ENCODE results near the gene ALS2CL. TPM values are rescaled to one million over a fixed set of nuclear protein-coding genes. Genes with fewer than 3 reads are reported as not detected.

ALS2CL gene
- total and polyA plus RNA-seq, 3 experiments from 2014 or later: 0.84 to 1.2 (median 0.96) TPM

DNA sequence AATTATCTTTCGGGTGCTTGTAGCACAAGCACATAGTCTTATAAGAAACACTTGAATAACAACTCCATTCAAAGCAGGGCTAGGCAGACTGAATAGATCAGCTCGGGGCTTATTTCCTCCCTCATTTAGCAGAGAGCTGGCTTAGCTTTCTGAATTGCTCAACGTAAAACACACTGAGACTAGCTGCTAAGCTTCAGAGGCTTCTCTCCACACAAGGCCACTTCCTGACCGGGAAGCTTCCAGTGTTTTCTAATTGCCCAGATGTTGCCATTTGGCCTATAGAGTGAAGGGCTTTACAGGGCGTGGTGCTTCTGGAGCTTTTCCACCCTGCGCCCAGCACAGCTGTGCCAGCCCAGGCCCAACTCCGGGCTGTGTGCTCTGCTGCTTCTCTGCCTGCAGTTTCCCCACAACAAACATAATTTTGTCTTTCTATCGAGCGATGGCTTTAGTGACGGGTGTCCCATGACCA, 64.5 kb downstream of the ALS2CL start:
- Histone ChIP-seq H3K27me3 (ENCODE audit: insufficient read depth, low read length, poor library complexity, severe bottlenecking) (no peaks in the 10 kb centered on the region), H3K4me3 (ENCODE audit: low read length) (no peak overlapping the region), H3K27ac (ENCODE audit: low read depth, low read length) (no peak overlapping the region), H3K4me1 (ENCODE audit: insufficient read depth, low read length) (peaks cover 16% of the 10 kb centered on the region), H3K36me3 (ENCODE audit: insufficient read depth, low read length) (no peaks in the 10 kb centered on the region), H3K9me3 (ENCODE audit: low read length) (no peaks in the 10 kb centered on the region)
- Mint-ChIP-seq H3K4me1 (peaks cover 9 to 14% (median 12%) of the 10 kb centered on the region in 3 donors), H3K27ac (peak overlapping the region in 1 of 8 donors; percentile 55), H3K9me3 (no peaks in the 10 kb centered on the region), H3K27me3 (peaks cover 4 to 5% of the 10 kb centered on the region in 2 donors), H3K4me3 (peak overlapping the region in 5 of 7 donors; percentile 54 to 77 (median 67)), H3K36me3 (no peaks in the 10 kb centered on the region)
- DNase-seq: no peak
- POLR2A ChIA-PET: interaction anchor here (1.3 kb wide), 1 partner anchor 140 kb away, joined by 5 read pairs; no protein-coding TSS in a partner anchor
- CTCF ChIA-PET: interaction anchor here (0.7 to 8.6 kb wide), 7 partner anchors 11 to 263 kb away, joined by 3 to 147 read pairs (median 15); partner anchors contain the start of gene RTP3

- H3K4me1 Mint-ChIP-seq: peaks cover 9 to 14% (median 12%) of the 10 kb centered on the region in 3 donors
- H3K27ac Mint-ChIP-seq: peak overlapping the region in 1 of 8 donors; percentile 57
- no peaks in the 10 kb centered on the region for H3K9me3 Mint-ChIP-seq
- Histone ChIP-seq H3K9me3 (ENCODE audit: low read length) (no peaks in the 10 kb centered on the region), H3K4me1 (ENCODE audit: insufficient read depth, low read length) (peaks cover 16% of the 10 kb centered on the region), H3K4me3 (ENCODE audit: low read length) (no peak overlapping the region), H3K36me3 (ENCODE audit: insufficient read depth, low read length) (no peaks in the 10 kb centered on the region), H3K27ac (ENCODE audit: low read depth, low read length) (no peak overlapping the region), H3K27me3 (ENCODE audit: insufficient read depth, low read length, poor library complexity, severe bottlenecking) (no peaks in the 10 kb centered on the region)
- no peaks in the 10 kb centered on the region for H3K36me3 Mint-ChIP-seq
- POLR2A ChIA-PET: no interaction called here
- H3K4me3 Mint-ChIP-seq: no peak overlapping the region
- CTCF ChIA-PET: interaction anchor here (1.4 to 8.6 kb wide), 2 partner anchors 12 to 136 kb away, joined by 3 to 147 read pairs; no protein-coding TSS in a partner anchor
- H3K27me3 Mint-ChIP-seq: peaks cover 6 to 16% of the 10 kb centered on the region in 2 donors
- DNase-seq: no peak
Measured at GRCh38 chr3:46627078-46627477, 66.4 kb downstream of the ALS2CL start.

DNA sequence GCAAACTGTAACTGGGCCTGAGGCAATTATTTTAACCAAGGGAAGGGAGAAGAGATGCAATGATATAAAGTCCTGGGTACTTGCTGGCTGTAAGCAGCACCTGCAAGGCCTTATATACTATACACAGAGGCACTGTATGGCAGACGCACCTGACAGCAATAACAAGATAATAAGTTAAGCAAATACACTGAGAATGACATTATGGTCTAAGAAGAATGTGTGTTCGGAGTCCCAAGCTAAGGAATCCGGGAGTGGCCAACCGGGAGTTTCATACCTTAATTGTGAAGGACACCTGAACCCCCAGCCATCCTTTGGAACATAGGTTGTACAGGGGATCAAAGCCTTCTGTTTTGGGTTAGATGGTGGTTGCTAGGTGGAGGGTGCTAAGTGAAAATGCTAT, 67.4 kb downstream of the ALS2CL start:
- CTCF ChIA-PET: interaction anchor here (8.6 kb wide), 1 partner anchor 135 kb away, joined by 147 read pairs; no protein-coding TSS in a partner anchor
- Histone ChIP-seq H3K4me1 (ENCODE audit: insufficient read depth, low read length) (peaks cover 16% of the 10 kb centered on the region), H3K27ac (ENCODE audit: low read depth, low read length) (no peak overlapping the region), H3K9me3 (ENCODE audit: low read length) (no peaks in the 10 kb centered on the region), H3K27me3 (ENCODE audit: insufficient read depth, low read length, poor library complexity, severe bottlenecking) (no peaks in the 10 kb centered on the region), H3K36me3 (ENCODE audit: insufficient read depth, low read length) (no peaks in the 10 kb centered on the region), H3K4me3 (ENCODE audit: low read length) (no peak overlapping the region)
- no peaks in the 10 kb centered on the region for H3K9me3 Mint-ChIP-seq
- peaks cover 8 to 16% of the 10 kb centered on the region in 2 donors for H3K27me3 Mint-ChIP-seq
- no peak overlapping the region for H3K4me3 Mint-ChIP-seq
- POLR2A ChIA-PET: no interaction called here
- peaks cover 9 to 14% (median 12%) of the 10 kb centered on the region in 3 donors for H3K4me1 Mint-ChIP-seq
- H3K27ac Mint-ChIP-seq: no peak overlapping the region
- no peak for DNase-seq
- H3K36me3 Mint-ChIP-seq: no peaks in the 10 kb centered on the region

GRCh38 chr3:46624975-46625490, 68.4 kb downstream of the ALS2CL start:
- CTCF ChIA-PET: interaction anchor here (1.0 kb wide), 1 partner anchor 66 kb away, joined by 3 read pairs; no protein-coding TSS in a partner anchor
- POLR2A ChIA-PET: no interaction called here
- DNase-seq: no peak

DNA sequence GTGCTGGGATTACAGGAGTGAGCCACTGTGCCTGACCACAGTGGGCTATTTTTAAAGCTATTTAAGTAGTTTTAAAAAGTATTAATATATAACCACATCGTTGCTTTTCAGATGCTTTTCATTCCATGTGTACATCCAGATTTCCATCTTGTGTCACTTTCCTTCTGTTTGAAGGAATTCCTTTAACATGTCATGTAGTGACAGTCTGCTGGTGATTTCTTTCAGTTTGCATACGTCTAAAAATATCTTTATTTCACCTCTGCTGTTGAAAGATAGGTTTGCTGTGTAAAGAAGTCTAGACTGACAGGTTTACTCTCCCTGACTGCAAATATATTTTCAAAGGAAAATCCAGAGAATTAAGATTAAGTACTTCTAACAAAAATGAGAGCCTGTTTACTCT, 68.9 kb downstream of the ALS2CL start:
- Histone ChIP-seq H3K27me3 (ENCODE audit: insufficient read depth, low read length, poor library complexity, severe bottlenecking) (no peaks in the 10 kb centered on the region), H3K36me3 (ENCODE audit: insufficient read depth, low read length) (no peaks in the 10 kb centered on the region), H3K4me3 (ENCODE audit: low read length) (no peak overlapping the region), H3K9me3 (ENCODE audit: low read length) (no peaks in the 10 kb centered on the region), H3K4me1 (ENCODE audit: insufficient read depth, low read length) (peaks cover 8% of the 10 kb centered on the region), H3K27ac (ENCODE audit: low read depth, low read length) (no peak overlapping the region)
- CTCF ChIA-PET: interaction anchor here (1.0 kb wide), 1 partner anchor 66 kb away, joined by 3 read pairs; no protein-coding TSS in a partner anchor
- H3K4me1 Mint-ChIP-seq: peaks cover 4 to 7% (median 6%) of the 10 kb centered on the region in 3 donors
- POLR2A ChIA-PET: no interaction called here
- no peak overlapping the region for H3K27ac Mint-ChIP-seq
- H3K9me3 Mint-ChIP-seq: no peaks in the 10 kb centered on the region
- DNase-seq: no peak
- H3K4me3 Mint-ChIP-seq: no peak overlapping the region
- peaks cover 11 to 22% of the 10 kb centered on the region in 2 donors for H3K27me3 Mint-ChIP-seq
- H3K36me3 Mint-ChIP-seq: no peaks in the 10 kb centered on the region

More at GRCh38 chr3:46624975-46625490, 68.4 kb downstream of the ALS2CL start:
- H3K27me3 ChIP-seq (ENCODE audit: insufficient read depth, low read length, poor library complexity, severe bottlenecking): no peaks in the 10 kb centered on the region
- H3K36me3 ChIP-seq (ENCODE audit: insufficient read depth, low read length): no peaks in the 10 kb centered on the region
- Mint-ChIP-seq H3K27me3 (peaks cover 8 to 20% of the 10 kb centered on the region in 2 donors), H3K9me3 (no peaks in the 10 kb centered on the region), H3K4me1 (peaks cover 5 to 11% (median 9%) of the 10 kb centered on the region in 3 donors), H3K36me3 (no peaks in the 10 kb centered on the region), H3K4me3 (no peak overlapping the region), H3K27ac (no peak overlapping the region)
- H3K4me3 ChIP-seq (ENCODE audit: low read length): no peak overlapping the region
- no peaks in the 10 kb centered on the region for H3K9me3 ChIP-seq (ENCODE audit: low read length)
- H3K27ac ChIP-seq (ENCODE audit: low read depth, low read length): no peak overlapping the region
- H3K4me1 ChIP-seq (ENCODE audit: insufficient read depth, low read length): peaks cover 11% of the 10 kb centered on the region

DNA sequence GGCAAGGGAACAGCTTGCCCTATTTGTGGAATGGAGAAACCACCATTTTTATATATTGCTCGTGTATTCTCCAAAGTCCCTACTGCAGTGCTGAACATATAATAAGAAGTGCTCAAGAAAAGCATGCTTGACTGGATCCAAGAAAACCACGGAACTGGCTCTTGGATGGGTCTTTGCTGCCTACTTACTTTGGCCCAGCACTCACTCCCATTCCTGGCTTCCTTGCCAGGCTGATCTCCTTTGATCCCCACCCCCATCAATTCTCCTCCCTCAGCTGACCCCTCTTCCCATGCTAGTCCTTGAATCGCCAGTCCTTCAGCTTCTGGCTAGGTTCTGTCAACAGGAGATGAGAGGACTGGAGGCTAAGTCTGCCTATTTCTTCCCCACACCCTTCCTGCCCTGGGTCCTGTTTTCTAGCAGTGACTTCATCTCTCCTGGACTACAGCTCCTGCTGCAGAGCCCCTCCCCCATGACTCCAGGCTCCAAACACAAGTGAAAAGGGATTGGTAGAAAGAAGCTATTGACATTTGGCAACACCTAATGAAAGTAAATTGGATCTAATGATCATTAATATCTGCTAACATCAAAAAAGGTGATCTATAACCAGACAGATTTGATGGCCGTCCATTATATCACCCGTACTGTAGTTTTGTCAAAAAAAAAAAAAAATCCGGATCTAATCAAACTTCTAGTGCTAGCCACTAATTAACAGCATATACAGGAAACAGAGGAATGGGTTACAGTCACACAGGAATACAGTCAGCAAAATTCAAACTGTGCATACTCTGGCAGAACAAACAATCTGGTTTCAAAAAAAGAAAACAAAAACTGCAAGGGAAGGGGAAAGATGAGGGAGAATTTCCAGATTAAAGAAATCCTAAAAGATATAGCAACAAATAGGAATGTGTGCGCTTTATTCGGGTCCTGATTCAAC, 73.4 kb downstream of the ALS2CL start:
- H3K4me3 ChIP-seq (ENCODE audit: low read length): no peak overlapping the region
- H3K27me3 Mint-ChIP-seq: peaks cover 15 to 50% of the 10 kb centered on the region in 2 donors
- H3K4me1 Mint-ChIP-seq: no peaks in the 10 kb centered on the region
- no peaks in the 10 kb centered on the region for H3K9me3 ChIP-seq (ENCODE audit: low read length)
- no peaks in the 10 kb centered on the region for H3K4me1 ChIP-seq (ENCODE audit: insufficient read depth, low read length)
- POLR2A ChIA-PET: no interaction called here
- H3K27ac Mint-ChIP-seq: no peak overlapping the region
- H3K27ac ChIP-seq (ENCODE audit: low read depth, low read length): no peak overlapping the region
- H3K9me3 Mint-ChIP-seq: no peaks in the 10 kb centered on the region
- no peaks in the 10 kb centered on the region for H3K36me3 ChIP-seq (ENCODE audit: insufficient read depth, low read length)
- no peak for DNase-seq
- peaks cover 5% of the 10 kb centered on the region for H3K27me3 ChIP-seq (ENCODE audit: insufficient read depth, low read length, poor library complexity, severe bottlenecking)
- CTCF ChIA-PET: interaction anchor here (1.1 to 1.5 kb wide), 3 partner anchors 10 to 131 kb away, joined by 3 to 7 read pairs (median 5); no protein-coding TSS in a partner anchor
- no peak overlapping the region for H3K4me3 Mint-ChIP-seq
- H3K36me3 Mint-ChIP-seq: no peaks in the 10 kb centered on the region
